HG03095 (cell line): ENCODE results near the gene PLXDC1.

ENCODE experiments used
- ATAC-seq: cut with Tn5 transposase; IDR thresholded peaks from one replicate; pipeline ENCODE4 v1.9.1; 2021; ENCODE audit warnings: moderate library complexity; ENCODE audit not compliant: unreplicated experiment

PLXDC1 gene

DNA sequence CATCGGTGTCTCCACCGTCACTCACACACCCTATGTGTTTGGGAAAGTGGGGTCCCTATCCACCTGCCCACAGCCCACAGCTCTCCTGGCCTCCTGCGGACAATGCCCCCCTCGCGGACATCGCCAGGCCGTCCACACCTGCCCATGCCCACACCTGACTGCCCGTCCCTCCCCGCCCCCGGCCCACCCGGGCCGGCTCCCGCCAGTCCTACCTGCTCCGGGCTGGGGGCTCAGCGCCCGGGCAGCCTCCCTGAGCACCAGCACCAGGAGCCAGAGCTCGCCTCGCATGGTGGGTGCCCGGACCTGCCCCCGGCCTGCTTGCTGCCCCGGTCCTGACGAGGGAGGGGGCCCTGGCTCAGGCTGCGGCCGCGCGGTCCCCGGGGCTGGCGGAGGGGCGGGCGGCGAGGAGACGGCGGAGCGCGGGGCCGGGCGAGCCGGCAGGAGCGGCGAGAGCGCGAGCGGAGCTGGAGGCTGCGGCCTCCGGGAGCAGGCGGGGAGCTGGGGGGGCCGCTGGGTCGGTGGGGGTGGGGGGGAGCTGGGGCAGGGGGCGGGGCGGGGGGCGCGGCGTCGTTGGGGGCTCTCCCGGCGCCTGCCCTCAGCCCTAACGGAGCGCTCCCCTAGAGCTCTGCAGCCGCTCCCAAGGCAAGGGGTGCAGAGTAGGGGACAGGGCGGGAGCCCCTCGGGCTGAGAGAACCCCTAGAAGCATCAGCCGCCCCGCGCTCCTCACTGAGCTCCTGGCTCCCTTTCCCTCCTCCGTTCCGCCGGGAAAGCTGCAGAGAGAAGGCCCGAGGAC lies at the start of gene PLXDC1:
TSS of gene PLXDC1 (minus strand) at position 488 of the 793 bp plus-strand sequence. CDS start at position 288, 200 bp downstream.
- no peak for ATAC-seq

DNA sequence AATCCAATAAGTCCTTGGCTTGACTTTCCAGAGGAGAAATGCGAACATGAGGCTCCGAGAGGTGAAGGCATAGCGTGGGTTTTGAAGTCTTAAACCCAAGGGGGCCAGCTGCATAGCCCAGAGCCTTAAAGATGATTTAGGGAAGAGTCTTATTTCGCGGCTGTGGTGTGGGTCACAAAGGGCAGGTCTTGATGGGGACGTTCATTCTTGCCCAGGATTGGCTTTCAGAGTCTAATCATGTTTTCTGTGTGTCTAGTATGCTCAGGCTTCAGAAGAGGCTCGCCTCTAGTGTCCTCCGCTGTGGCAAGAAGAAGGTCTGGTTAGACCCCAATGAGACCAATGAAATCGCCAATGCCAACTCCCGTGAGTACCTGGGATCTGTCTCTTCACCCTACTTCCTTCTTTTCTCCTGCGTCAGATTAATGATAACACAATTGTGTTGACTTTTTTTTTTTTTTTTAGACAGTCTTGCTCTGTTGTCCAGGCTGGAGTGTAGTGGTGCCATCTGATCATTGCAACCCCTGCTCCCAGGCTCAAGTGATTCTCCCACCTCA lies 49.6 kb upstream of the PLXDC1 start:
- ATAC-seq, result no peak

DNA sequence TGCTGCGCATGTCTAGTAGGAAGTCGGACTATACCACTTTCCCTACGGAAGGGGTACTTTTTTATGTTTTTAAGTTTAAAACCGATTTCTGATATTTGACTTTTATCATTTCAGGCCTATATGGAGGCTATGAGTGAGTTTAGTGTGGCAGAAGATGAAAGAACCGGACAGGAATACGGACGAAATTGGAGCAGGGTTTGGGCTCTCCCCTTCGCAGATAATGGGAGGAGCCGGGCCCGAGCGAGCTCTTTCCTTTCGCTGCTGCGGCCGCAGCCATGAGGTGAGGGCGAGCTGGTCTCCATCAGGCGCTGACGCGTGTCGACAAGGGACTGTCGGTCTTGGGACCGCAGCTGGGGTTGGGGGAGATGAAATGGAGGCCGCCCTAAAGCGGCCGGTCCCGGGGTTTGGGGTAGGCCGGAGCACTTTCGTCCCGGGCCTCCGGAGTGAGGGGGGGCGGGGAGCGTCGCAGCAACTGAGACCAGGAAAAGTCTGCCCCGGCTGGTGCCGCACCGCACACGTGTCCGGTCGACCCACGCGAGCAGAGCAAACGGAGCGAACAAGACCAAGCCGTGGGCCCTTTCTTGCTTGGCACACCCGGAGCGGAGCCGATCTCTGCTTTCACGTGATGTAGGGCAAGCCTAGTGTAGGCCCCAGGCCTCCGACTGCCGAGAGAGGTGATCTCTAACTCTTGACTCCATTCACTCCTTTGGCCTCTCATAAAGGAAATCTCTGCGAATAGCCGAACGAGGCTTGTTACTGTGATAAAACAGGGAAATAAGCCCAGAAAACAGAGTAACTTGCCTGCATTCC lies 48.8 kb upstream of the PLXDC1 start, which contains the start of gene RPL19:
TSS of gene RPL19 (plus strand) at position 214 of the 810 bp plus-strand sequence. CDS start at position 276, 62 bp downstream.
- peak; percentile 46 for ATAC-seq

DNA sequence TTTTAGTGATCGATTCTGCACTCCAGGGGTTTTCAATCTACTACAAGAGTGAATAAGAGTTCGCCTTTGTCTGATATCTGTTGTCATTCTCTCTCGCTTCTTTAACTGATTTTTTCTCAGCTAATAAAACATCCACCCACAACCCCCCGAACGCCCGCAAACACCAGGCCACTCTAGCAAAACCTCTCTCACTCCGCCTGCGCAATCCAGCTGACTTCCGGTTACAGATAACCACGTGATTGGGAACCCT lies 48.3 kb upstream of the PLXDC1 start:
- peak; percentile 39 for ATAC-seq

DNA sequence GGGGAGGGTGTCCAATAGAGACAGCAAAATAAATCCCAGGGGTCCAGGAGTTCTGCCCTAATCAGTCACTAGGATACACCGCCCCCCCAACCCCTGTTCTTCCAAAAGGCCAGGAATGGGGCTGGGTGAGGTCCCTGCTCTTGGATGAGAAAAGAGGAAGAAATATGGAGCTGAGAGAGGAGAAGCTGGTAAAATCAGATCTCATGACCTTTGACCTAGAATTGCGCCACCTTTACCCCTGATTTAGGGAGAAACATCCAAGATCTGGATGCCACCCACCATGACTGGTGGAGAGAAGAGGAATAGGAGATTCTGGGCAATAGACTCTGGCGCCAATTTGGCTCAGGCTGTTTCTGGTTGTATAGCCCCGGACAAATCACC lies 46.7 kb upstream of the PLXDC1 start:
- ATAC-seq, result no peak

DNA sequence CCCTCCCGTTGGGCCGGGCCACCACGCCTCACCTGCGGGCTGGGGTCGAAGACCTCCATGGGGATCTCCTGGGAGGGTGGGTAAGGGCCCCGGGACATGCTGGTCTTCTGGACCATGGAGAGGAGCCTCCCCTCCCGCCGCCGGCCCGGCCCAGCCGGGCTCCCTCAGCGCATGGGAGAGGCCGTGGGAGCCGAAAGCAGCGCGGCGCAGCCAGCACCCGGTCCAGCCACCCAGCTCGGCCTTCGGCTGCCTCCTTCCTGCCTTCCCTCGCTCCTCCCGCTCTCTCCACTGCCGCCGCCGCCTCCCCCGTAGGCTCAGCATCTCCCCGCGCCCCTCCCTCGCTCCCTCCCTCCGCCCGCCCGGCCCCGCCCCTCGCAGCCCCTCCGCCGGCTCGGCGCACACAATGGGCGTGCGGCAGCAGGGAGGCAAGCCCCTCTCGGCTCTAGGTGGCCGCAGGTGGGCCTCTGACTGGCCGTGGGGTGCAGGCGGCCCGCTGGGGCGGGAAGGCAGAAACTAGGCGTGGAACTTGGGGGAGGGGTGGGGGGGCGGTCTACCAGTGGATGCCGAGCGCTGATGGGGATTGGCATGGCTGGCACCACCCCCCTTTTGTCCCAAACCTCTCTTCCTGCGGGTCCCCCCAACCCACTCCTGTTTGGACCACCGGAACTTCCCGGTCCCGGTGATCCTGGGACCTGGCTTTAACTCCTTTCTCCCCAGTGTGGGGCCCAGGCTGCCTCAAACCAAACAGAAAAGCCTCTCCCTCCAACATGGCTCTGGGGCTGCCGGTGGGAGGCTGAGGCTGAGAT lies 46.1 kb upstream of the PLXDC1 start, which contains the start of gene CACNB1:
TSS of gene CACNB1 (minus strand) at position 290 of the 806 bp plus-strand sequence. CDS start at position 116, 174 bp downstream.
- ATAC-seq, result no peak

DNA sequence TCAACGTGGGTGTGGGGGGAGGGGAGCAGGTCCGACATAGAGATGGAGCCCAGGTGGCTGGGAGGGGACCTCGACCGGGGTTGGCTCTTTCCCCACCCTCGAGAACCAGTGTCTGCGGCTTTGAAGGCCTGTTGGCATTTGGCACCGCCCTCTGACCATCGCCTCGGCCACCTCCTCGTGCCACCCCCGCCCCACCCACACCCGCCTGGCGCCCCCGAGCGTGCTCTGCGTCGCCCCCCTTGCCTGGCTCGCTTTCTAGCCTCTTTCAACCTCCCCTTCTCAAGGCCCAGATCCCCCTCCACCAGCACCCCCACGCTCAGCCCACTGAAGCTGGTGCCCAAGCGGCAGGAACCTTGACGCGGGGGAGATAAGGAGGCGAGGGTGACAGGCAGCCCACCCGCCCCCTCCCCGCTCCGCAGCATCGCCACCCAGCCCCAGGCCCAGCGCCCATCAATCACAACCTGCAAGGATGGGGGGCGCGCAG lies 45.4 kb upstream of the PLXDC1 start:
- no peak for ATAC-seq

DNA sequence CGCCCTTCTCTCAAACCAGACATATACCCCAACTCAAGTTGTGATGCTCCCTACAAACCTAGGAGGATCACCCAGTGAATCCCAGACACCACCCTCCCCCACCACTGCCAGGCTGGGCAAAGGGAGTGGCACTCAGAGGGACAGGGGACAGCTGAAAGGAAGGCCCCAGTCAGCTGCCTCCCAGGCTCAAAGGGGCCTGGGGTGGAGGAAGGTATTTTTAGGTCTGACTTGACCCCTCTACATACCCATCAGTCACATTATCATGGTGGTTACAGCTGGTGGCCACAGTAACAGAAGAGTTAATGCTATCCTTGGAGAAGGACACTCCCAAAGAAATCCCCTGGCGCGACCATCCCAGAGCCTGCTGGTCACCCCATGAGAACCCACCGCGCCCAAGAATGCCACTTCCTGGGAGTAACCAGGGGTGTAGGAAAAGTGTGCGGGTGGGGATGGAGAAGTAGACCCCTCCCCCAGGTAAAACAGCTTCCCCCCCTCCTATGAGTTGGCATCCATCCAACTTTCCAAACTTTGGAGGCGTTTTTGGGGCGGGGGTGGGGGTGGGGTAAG lies 44.9 kb upstream of the PLXDC1 start:
- ATAC-seq, result no peak

DNA sequence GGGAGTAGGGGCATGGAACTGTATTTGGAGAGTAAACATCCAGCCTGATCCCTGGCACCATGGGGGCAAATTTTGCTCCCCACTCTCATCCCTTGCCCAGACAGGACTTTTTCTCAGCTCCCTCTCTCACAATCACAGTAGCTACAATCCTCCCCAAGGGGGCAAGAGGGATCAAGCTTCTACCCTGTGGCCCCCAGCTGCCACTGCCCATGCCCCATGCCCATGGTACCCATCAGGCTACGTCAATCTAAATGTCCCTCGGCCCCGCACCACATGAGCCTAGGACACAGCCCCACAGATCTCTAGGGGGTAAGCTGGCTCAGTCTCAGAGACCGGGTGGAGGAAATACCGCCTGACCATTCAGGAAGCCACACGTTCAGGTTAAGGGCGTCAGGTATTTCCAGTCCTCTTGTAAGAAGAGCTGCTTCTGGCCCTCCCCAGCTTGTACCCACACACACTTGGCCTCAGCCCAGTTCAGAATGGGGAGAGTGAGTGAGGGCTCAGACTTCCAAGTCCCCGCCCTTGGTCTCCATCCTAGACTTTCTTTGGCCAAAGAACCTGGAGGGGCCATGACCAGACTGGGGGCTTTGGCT lies 44.2 kb upstream of the PLXDC1 start:
- no peak for ATAC-seq

DNA sequence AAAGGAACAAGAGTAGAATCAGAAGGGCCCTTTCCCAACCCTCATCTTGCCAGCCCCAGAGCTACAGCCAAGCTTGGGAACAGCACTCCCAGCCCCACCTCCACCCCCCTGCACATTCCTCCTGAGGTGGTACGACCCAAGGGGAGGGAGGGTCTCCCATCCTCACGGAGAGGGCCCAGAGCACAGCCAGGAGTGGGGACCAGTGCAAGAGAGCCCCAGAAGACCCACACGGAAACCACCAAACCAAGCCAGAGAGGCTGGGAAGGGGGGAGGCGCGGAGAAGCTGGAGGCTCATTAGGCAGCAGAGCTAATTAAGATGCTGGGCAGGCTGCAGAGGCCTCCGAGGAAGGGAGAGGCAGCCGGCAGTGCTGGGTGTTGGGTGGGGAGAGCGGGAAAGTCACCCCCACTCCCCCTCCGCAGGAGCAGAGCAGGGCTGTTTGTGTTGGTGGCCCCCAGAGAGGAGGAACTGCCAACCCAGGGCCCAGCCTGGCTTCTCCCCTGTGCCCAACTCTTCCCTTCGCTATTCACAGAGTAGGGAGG lies 43.6 kb upstream of the PLXDC1 start:
- ATAC-seq, result no peak

DNA sequence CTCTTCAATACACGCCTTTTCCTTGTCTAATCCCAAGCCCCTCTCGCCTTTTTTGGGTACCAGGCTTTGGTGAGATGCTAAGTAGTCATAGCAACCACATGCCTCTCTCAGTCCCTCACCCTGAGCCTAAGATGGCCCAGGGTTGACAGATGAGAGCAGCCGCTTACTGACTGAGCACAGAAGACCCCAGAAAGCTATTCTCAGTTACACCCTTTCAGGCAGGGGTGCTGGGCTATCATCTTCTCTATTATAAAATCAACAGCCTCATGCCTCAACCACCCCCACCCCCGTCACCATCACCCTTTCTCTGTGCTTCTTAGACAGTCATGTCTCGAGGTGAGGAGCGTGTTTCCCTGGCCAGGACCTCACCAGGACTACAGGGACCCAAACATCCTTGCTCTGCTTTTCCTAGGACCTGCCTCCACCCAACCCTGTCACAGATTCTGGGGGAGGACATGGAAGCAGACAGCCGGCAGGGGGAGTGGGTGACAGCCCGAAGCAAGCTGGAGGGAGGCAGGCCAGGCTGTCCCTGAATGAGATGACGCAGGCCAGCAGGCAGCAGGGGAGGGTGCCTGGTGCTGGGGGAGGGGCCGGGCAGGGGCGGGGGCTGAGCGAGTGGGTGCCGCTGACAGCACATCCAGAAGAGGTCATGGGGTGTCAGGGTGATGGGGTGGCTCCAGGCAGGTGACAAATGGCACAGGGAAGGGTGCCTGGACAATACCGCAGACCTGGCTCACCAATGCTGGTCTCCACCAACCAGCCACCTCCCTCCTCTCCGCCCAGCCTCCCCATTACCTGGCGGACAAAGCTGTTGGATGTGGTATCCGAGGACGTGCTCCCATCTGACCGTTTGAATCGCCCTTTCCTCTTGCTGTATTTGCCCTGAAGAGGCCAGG lies 42.9 kb upstream of the PLXDC1 start:
- ATAC-seq, result no peak

DNA sequence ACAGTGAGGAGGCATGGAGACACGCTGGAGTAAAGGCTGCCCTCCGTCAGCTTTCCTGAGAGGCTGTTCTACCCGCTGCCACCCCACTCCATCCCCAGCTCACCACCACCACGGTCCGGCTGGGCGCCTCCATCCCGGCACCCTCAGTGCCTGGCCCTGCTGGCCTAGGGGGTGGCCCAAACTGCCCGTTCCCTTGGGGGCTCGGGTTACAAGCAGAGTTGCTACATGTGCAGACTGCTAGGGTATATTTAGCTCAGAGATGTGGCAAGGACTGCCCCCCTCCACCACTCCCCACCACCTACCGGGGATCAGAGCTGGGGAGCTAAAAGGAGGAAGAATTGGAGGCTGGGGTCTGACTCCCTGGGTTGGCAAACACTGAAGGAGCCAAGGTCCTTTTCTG lies 41.9 kb upstream of the PLXDC1 start:
- no peak for ATAC-seq

DNA sequence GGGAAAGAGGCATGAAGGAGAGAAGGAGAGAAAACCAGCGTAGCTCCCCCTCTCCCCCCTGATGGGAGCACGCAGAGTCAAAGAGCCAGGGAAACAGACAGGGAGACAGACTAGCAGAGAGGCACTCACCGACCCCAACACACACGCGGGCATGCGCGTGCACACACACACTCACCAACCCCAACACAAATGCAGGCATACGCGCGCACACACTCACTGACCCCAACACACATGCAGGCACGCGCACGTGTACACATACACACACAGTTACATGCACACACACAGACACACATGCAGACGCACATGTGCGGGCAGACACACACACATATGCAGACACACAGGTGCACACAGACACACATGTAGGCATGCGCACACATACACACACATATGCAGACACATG lies 41.5 kb upstream of the PLXDC1 start:
- ATAC-seq, result no peak

DNA sequence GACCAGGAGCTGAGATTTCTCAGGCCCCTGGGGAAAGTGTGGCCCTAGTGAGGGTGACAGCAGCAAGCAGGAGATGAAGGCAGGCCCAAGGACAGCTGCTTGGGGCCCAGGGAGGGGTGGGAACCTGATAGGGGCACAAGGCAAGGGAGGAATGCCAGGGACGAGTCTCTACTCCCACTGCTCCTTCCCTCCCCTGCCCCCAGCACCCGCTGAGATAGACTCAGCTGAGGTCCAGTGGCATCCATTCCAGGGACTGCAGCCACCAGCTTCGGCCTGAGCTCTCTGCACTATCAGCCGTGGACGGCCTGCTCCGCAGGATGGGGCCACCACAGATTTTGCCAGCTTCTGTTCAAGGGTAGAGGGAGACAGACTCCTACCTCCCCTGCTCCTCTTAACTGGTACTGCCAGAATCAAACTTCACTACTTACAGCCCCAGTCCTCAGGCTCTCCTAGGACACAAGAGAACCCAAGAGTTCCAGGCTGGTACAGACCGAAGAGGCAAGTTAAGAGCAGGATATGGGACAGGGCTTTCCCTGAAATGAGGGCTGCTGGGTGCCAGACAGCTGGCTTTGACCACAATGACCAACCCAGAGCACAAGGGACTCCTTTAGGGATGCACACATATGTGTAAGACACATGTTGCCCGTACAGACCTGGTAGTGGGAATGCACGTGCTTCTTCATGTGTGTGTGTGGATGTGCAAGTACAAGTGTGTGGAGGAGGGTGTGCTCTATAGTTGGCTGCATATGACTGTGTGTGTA lies 40.5 kb upstream of the PLXDC1 start:
- no peak for ATAC-seq

DNA sequence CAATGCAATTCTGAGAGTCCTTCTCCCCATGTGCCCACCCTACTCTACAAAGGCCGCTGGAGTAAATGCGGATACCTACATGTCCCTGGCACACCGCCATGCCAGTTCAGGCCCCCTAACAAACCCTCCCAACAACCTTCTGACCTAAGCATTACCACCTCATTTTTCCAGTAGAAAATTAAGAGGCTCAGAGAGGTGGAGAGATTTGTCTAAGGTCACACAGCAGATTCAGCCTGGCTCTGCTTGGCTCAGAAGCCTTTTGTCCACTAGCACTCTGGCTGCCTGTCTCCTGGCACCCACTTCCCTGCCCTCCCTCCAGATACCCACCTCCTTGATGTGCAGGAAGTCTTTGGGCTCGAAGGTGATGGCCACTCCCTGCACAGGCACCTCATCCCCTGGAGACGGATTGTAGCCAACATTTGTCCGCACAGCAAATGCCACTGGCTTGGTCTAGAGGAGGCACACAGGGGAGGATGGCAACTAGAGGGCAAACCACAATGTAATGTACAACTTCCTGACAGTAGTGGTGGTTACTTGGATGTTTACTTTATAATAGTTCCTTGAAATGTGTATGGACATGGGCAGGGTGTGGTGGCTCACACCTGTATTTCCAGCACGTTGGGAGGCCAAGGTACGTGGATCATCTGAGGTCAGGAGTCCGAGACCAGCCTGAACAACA lies 35.9 kb upstream of the PLXDC1 start:
- ATAC-seq, result no peak

DNA sequence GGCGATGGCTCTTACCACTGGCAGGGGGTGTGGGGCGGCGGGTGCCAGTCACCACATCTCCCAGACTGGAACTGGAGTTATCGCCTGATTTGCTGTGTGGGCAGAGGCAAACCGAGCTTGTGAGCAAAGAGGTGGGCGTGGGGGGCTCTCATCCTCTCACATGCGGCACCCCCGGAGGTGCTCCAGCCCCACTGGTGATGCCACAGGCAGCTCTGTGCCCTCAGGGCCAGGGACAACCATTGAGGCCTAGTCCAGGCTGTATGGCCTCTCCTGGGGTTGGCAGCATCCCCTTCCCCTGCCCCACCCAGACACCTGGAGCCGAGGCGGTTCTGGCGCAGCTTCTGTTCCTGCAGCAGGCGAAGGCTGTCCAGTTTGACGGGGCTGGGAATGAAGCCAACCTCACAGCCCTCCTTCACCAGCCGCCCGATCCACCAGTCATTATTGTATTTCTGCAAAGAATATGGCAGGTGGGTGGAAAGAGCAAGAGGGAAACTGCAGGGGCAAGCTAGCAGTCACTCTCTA lies 35.1 kb upstream of the PLXDC1 start:
- no peak for ATAC-seq

DNA sequence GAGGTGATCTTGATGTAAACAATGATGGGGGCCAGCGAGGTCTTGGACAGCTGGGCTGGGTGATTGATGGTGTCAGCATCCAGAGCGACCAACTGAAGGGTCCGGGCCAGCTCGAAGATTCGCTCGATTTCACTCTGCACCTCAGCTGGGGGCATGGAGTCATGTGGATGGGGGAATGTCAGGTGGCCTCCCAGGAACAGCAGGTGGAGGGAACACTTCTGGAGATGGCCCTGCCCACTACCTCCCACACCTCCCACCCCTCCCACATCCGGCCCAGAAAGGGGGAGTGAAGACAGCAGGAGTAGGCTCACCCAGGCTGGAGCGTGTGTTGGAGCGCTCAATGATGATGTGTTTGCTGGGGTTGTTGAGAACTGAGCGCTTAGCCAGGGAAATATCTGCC lies 32.3 kb upstream of the PLXDC1 start:
- no peak for ATAC-seq
